Thoracic aorta (tissue), 2 donors: Measurements from ENCODE around the gene RAB30. TPM values are rescaled to one million over a fixed set of nuclear protein-coding genes. Genes with fewer than 3 reads are reported as not detected.

ENCODE experiments used
- ATAC-seq: fragments of 150-250 bp; one replicate; pipeline ENCODE4 v1.8.0; 2017; ENCODE audit warnings: low read depth; ENCODE audit not compliant: insufficient number of reproducible peaks, low FRiP score
- DNase-seq: peaks from one replicate; pipeline ENCODE4 v3.0.0-alpha.2; 2020; ENCODE audit warnings: low spot score
- H3K27ac ChIP-seq, 2 donors: fragments of 200-600 bp; sonication (generic); 1 replicate in 1 of 2; 2 replicates in 1 of 2; pipeline ENCODE4 v1.5.1; 2016; ENCODE audit warnings: mild to moderate bottlenecking in 2 of 2, moderate library complexity in 2 of 2
- H3K27me3 ChIP-seq: fragments of 200-600 bp; sonication (generic); replicated peaks from 2 replicates; pipeline ENCODE4 v1.6.0; 2016; ENCODE audit warnings: mild to moderate bottlenecking; ENCODE audit not compliant: insufficient read depth
- H3K36me3 ChIP-seq: fragments of 200-600 bp; sonication (generic); one replicate; pipeline ENCODE4 v1.5.1; 2016
- H3K4me1 ChIP-seq, 2 donors: fragments of 200-600 bp; sonication (generic); 1 replicate in 1 of 2; 2 replicates in 1 of 2; pipeline versions ENCODE4 v1.5.1 to v1.6.0; 2016; ENCODE audit warnings: low read depth in 2 of 2, mild to moderate bottlenecking in 1 of 2; ENCODE audit not compliant: control insufficient read depth in 1 of 2
- H3K4me3 ChIP-seq: fragments of 200-600 bp; sonication (generic); 2 replicates; pipeline ENCODE4 v1.5.1; 2016; ENCODE audit warnings: mild to moderate bottlenecking
- H3K9me3 ChIP-seq: fragments of 200-600 bp; sonication (generic); 2 replicates; pipeline ENCODE4 v1.5.1; 2016
- CTCF ChIP-seq: fragments of 200-600 bp; sonication (generic); IDR thresholded peaks from one replicate; pipeline ENCODE4 v1.5.1; 2019; ENCODE audit warnings: antibody characterized with exemption
- total RNA-seq, 2 donors: library from RNA; depleted of rRNA; stranded (reverse); fragments of >200 nt; gene quantifications; one replicate each; pipeline versions ENCODE4 v1.1.0 to v1.2.3, GENCODE V29; 2016

Gene RAB30
- total RNA-seq, 2 donors from 2014 or later: 16.6 to 25.7 TPM

DNA sequence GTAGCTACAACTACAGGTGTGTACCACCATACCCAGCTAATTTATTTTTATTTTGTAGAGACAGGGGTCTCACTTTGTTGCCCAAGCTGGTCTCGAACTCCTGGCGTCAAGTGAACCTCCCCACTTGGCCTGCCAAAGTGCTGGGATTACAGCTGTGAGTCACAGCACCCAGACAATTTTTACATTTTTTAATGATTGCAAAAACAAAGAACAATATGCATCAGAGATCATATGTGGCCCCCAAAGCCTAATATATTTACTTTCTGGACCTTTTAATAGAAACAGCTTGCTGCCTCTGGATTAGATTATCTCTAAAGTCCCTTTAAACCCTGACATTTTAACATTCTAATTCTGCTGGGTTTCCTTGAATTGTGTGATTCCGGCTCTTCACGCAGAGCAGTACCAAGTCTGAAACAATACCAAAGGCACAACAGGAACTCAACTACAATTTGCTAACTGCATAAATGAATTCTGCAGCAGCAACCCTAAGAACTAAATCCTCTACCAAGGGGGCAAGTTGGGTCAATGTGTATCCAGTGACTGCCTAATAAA is 25.0 kb downstream of the RAB30 start:
- H3K27ac ChIP-seq: no peak overlapping the region
- no peaks in the 10 kb centered on the region for H3K36me3 ChIP-seq
- H3K27me3 ChIP-seq: no peaks in the 10 kb centered on the region
- H3K4me3 ChIP-seq: no peak overlapping the region
- no peak for TF ChIP-seq CTCF
- ATAC-seq (no peak), DNase-seq (no peak)
- peaks cover 12 to 37% of the 10 kb centered on the region in 2 donors for H3K4me1 ChIP-seq
- H3K9me3 ChIP-seq: no peaks in the 10 kb centered on the region

- H3K9me3 ChIP-seq: no peaks in the 10 kb centered on the region
- ATAC-seq (no peak), DNase-seq (no peak)
- no peak overlapping the region for H3K4me3 ChIP-seq
- H3K4me1 ChIP-seq: peaks cover 6 to 30% of the 10 kb centered on the region in 2 donors
- no peak for TF ChIP-seq CTCF
- H3K27ac ChIP-seq: no peak overlapping the region
- H3K36me3 ChIP-seq: no peaks in the 10 kb centered on the region
- H3K27me3 ChIP-seq: no peaks in the 10 kb centered on the region
These were observed 26.6 kb downstream of the RAB30 start for GRCh38 chr11:83044958-83045712.

GRCh38 chr11:83042964-83043711 is 28.6 kb downstream of the RAB30 start:
- Histone ChIP-seq H3K36me3 (no peaks in the 10 kb centered on the region), H3K9me3 (no peaks in the 10 kb centered on the region), H3K4me1 (peaks cover 6 to 30% of the 10 kb centered on the region in 2 donors), H3K27me3 (no peaks in the 10 kb centered on the region), H3K27ac (no peak overlapping the region), H3K4me3 (no peak overlapping the region)
- TF ChIP-seq CTCF: no peak
- DNase-seq: no peak
- no peak for ATAC-seq

DNA sequence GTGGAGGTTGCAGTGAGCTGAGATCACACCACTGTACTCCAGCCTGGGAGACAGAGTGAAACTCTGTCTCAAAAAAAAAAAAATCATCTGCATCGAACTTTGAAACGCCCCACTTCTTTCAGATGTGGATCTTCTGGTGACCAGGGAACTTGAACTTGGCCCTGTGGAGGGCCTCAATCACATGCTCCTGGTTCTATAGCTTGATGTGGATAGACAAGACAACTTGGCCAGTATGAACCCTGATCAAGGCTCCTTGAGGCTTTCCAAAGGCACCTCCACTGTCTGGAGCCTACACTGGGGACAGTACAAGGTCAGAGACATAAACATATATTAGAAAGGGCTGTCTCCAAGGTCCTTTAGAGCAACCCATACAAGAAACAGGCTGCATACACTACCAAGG is 30.6 kb downstream of the RAB30 start:
- Histone ChIP-seq H3K9me3 (no peaks in the 10 kb centered on the region), H3K4me3 (no peak overlapping the region), H3K4me1 (peaks cover 4 to 18% of the 10 kb centered on the region in 2 donors), H3K27me3 (no peaks in the 10 kb centered on the region), H3K27ac (no peak overlapping the region), H3K36me3 (no peaks in the 10 kb centered on the region)
- no peak for TF ChIP-seq CTCF
- DNase-seq (no peak), ATAC-seq (no peak)

GRCh38 chr11:83039566-83039965 is 32.1 kb downstream of the RAB30 start:
- no peaks in the 10 kb centered on the region for H3K27me3 ChIP-seq
- TF ChIP-seq CTCF: no peak
- ATAC-seq: no peak

More at GRCh38 chr11:83039566-83039965, 32.1 kb downstream of the RAB30 start:
- H3K9me3 ChIP-seq: no peaks in the 10 kb centered on the region
- H3K27ac ChIP-seq: no peak overlapping the region
- no peak for DNase-seq
- no peak overlapping the region for H3K4me3 ChIP-seq
- H3K4me1 ChIP-seq: peaks cover 17 to 31% of the 10 kb centered on the region in 2 donors
- H3K36me3 ChIP-seq: no peaks in the 10 kb centered on the region
